Adrenal gland (tissue), 5 donors: ENCODE data around the gene SRGAP1.

Experiments
- CTCF ChIP-seq, 6 experiments: fragments of 450-650 bp in 4 of 6; fragments of 200-600 bp in 2 of 6; sonication (generic) in 1 of 6; IDR thresholded peaks; 1 replicate in 5 of 6; 2 replicates in 1 of 6; pipeline versions ENCODE4 v1.5.1 to v1.8.0; 2016 to 2021; ENCODE audit warnings: antibody characterized with exemption in 6 of 6, mild to moderate bottlenecking in 2 of 6, moderate library complexity in 1 of 6
- POLR2A ChIP-seq, 2 donors: fragments of 450-650 bp; IDR thresholded peaks; one replicate each; pipeline ENCODE4 v1.6.1; 2017; ENCODE audit warnings: antibody characterized with exemption in 2 of 2, mild to moderate bottlenecking in 2 of 2, moderate library complexity in 1 of 2
- donor health status: DM: no; HTN: no; CAD: no.

GRCh38 chr12:63915105-63915800 is 70.8 kb downstream of the SRGAP1 start:
- TF ChIP-seq CTCF (IDR thresholded peaks at IDR 0.05) = no peak
- no peak for TF ChIP-seq POLR2A (IDR thresholded peaks at IDR 0.05)
